KMS-11 (cell line): ENCODE measurements around the gene RHEX.

Experiments used
- H2AFZ ChIP-seq: fragments of 200-600 bp; sonication (generic); 2 replicates; pipeline ENCODE4 v1.6.1; 2016; ENCODE audit warnings: antibody characterized with exemption, mixed run types, low read depth
- H3K27ac ChIP-seq: fragments of 200-600 bp; sonication (generic); 2 replicates; pipeline ENCODE4 v1.6.1; 2016; ENCODE audit warnings: mild to moderate bottlenecking, mixed run types
- H3K27me3 ChIP-seq: fragments of 200-600 bp; sonication (generic); 2 replicates; pipeline ENCODE4 v1.6.1; 2017; ENCODE audit warnings: mild to moderate bottlenecking, low read depth, mixed run types, moderate library complexity; ENCODE audit not compliant: insufficient read depth
- H3K36me3 ChIP-seq: fragments of 200-600 bp; sonication (generic); 2 replicates; pipeline ENCODE4 v1.6.1; 2017; ENCODE audit warnings: mild to moderate bottlenecking, mixed run types; ENCODE audit not compliant: insufficient read depth
- H3K4me1 ChIP-seq: fragments of 200-600 bp; sonication (generic); 2 replicates; pipeline ENCODE4 v1.6.1; 2016; ENCODE audit warnings: mild to moderate bottlenecking, low read depth, mixed run types; ENCODE audit not compliant: poor library complexity, severe bottlenecking
- H3K4me2 ChIP-seq: fragments of 200-600 bp; sonication (generic); 2 replicates; pipeline ENCODE4 v1.7.0; 2016; ENCODE audit warnings: mild to moderate bottlenecking, mixed run types
- H3K4me3 ChIP-seq: fragments of 200-600 bp; sonication (generic); IDR thresholded peaks from 2 replicates; pipeline ENCODE4 v1.6.1; 2017; ENCODE audit warnings: low read depth, low read length, mixed read lengths; ENCODE audit not compliant: insufficient read depth
- H3K79me2 ChIP-seq: fragments of 200-600 bp; sonication (generic); 2 replicates; pipeline ENCODE4 v1.6.1; 2016; ENCODE audit warnings: low read depth, mixed run types; ENCODE audit not compliant: insufficient read depth
- H3K9ac ChIP-seq: fragments of 200-600 bp; sonication (generic); 2 replicates; pipeline ENCODE4 v1.6.1; 2016; ENCODE audit warnings: mild to moderate bottlenecking, mixed run types
- H4K20me1 ChIP-seq: fragments of 200-600 bp; sonication (generic); 2 replicates; pipeline ENCODE4 v1.6.1; 2016; ENCODE audit warnings: mild to moderate bottlenecking, mixed run types; ENCODE audit not compliant: insufficient read depth
- TF ChIP-seq, protein P1 (sequence below): fragments of 200-600 bp; sonication (generic); conservative IDR thresholded peaks from 2 replicates; pipeline ENCODE4 v1.6.1; 2017; ENCODE audit warnings: low read depth, mild to moderate bottlenecking, antibody characterized with exemption, low read length, moderate library complexity, mixed read lengths

RHEX gene

DNA sequence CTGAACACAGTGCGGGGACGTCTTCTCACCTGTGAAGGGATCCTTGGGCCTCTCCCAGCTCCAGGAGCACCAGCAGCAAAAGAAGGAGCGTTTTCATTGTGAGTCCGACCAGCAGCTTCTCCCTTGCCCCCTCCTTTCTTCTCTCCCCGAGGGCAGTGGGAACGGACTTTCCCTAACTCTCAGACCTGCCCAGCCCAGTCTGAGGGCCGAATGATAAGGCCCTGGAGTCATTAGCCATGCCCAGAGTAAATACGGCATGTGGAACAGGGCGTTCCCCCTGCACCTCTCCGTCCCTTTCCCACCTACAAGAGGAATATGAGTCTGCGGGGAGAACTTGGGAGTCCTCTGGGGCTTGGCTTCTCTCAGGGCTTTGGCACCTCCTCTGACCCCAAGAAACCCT is 29.3 kb upstream of the RHEX start, which contains the start of gene CTSE:
TSS of gene CTSE (minus strand) at position 201 of the 400 bp plus-strand sequence. CDS start at position 97, 104 bp downstream.
- H3K9ac ChIP-seq, result no peak within 1 kb of the TSS
- TF ChIP-seq, protein P1, sequence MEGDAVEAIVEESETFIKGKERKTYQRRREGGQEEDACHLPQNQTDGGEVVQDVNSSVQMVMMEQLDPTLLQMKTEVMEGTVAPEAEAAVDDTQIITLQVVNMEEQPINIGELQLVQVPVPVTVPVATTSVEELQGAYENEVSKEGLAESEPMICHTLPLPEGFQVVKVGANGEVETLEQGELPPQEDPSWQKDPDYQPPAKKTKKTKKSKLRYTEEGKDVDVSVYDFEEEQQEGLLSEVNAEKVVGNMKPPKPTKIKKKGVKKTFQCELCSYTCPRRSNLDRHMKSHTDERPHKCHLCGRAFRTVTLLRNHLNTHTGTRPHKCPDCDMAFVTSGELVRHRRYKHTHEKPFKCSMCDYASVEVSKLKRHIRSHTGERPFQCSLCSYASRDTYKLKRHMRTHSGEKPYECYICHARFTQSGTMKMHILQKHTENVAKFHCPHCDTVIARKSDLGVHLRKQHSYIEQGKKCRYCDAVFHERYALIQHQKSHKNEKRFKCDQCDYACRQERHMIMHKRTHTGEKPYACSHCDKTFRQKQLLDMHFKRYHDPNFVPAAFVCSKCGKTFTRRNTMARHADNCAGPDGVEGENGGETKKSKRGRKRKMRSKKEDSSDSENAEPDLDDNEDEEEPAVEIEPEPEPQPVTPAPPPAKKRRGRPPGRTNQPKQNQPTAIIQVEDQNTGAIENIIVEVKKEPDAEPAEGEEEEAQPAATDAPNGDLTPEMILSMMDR, result no peak
- no peaks in the 10 kb centered on the region for H3K36me3 ChIP-seq
- no peak within 1 kb of the TSS for H2AFZ ChIP-seq
- H3K4me3 ChIP-seq, result no peak within 1 kb of the TSS
- H4K20me1 ChIP-seq, result no peaks in the 10 kb centered on the region
- H3K27me3 ChIP-seq, result no peaks in the 10 kb centered on the region
- no peak within 1 kb of the TSS for H3K4me2 ChIP-seq
- H3K4me1 ChIP-seq, result no peaks in the 10 kb centered on the region
- H3K79me2 ChIP-seq, result no peaks in the 10 kb centered on the region
- no peak within 1 kb of the TSS for H3K27ac ChIP-seq

DNA sequence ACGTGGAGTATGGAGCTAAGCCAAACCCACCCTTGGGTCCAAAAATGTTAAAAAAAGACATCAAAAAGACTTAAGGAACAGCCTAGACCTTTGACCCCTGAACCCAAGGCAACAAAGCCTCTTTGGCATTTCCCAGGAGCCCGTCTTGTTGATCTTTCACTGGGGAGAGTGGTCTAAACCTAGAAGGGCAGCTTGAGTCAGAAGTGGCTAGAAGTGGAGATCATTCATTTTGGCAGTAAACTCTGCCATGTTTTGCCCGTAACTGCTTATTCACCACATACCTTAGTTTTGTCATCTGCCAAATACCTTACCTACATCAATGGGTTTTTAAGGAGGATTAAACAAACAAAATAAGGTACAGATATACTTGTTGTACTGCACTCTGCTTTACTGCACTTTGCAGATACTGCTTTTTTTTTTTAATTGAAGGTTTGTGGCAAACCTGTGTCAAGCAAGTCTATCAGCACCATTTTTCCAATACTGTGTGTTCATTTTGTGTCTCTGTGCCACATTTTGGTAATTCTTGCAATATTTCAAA is 27.6 kb upstream of the RHEX start:
- Histone ChIP-seq H3K4me1 (peaks cover 2% of the 10 kb centered on the region), H3K36me3 (no peaks in the 10 kb centered on the region), H3K4me3 (no peak overlapping the region), H3K9ac (no peak overlapping the region), H3K27me3 (no peaks in the 10 kb centered on the region), H4K20me1 (no peaks in the 10 kb centered on the region), H3K79me2 (no peaks in the 10 kb centered on the region), H3K4me2 (no peak overlapping the region), H2AFZ (no peak overlapping the region), H3K27ac (no peak overlapping the region)
- TF ChIP-seq, protein P1, result no peak

DNA sequence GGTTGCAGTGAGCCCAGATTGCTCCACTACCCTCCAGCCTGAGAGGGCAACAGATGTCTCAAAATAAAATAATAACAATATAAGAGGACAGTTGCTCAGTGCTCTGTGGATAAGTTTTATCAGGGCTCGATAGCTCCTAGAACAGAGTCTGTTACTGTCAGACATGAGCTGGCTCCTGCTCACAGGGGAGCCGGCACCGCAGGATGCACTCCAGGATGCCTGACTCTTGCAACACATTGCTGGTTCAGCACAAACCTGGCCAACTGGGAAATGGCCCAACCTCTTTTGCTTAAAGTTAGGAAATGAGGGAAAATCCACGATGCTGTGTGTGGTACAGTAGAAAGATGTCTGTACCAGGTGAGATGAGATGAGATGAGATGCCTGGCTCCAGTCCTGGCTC is 23.5 kb upstream of the RHEX start:
- H3K79me2 ChIP-seq, result no peaks in the 10 kb centered on the region
- no peak overlapping the region for H3K4me3 ChIP-seq
- H2AFZ ChIP-seq, result no peak overlapping the region
- peaks cover 19% of the 10 kb centered on the region for H3K4me1 ChIP-seq
- no peak overlapping the region for H3K4me2 ChIP-seq
- no peaks in the 10 kb centered on the region for H3K36me3 ChIP-seq
- TF ChIP-seq, protein P1, result no peak
- H4K20me1 ChIP-seq, result no peaks in the 10 kb centered on the region
- H3K27me3 ChIP-seq, result no peaks in the 10 kb centered on the region
- no peak overlapping the region for H3K27ac ChIP-seq
- H3K9ac ChIP-seq, result no peak overlapping the region

DNA sequence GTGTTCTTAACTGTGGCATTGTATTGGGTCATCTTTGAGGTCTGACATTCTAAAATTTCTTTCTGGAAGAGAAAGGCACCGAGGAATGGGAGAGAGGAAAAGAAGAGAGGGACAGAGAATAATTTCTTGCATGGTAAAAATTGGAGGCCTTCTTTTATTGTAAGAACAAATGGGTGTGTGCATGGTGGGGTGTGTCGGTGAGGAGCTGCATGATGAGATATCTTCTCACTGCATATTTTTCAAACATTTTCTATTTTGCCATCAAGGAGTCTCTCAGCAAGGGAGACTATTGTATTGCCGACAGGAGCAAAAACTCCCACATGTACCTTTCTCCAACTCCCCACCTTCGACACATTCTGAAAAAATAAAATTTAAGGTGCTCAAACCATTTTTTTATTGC is 22.8 kb upstream of the RHEX start:
- H2AFZ ChIP-seq, result no peak overlapping the region
- no peak overlapping the region for H3K4me3 ChIP-seq
- no peaks in the 10 kb centered on the region for H3K36me3 ChIP-seq
- H3K4me2 ChIP-seq, result no peak overlapping the region
- H3K79me2 ChIP-seq, result no peaks in the 10 kb centered on the region
- H3K4me1 ChIP-seq, result peaks cover 19% of the 10 kb centered on the region
- no peak overlapping the region for H3K27ac ChIP-seq
- H3K27me3 ChIP-seq, result no peaks in the 10 kb centered on the region
- H3K9ac ChIP-seq, result no peak overlapping the region
- TF ChIP-seq, protein P1, result no peak
- H4K20me1 ChIP-seq, result no peaks in the 10 kb centered on the region
